ENCODE results near the gene ROBO4. TPM values are rescaled to one million over a fixed set of nuclear protein-coding genes. Genes with fewer than 3 reads are reported as not detected.

The ROBO4 gene
- total and polyA plus RNA-seq, 2 of the 13 experiments (the other 11 are each of a cell fraction or from before 2014, with no cell fraction given), result 0.07 to 1.1 TPM

GRCh38 chr11:124839972-124840621 lies 57.6 kb downstream of the ROBO4 start:
- H2AFZ ChIP-seq (ENCODE audit: low read length), result no peak overlapping the region
- no peaks in the 10 kb centered on the region for H3K36me3 ChIP-seq (replicated peaks in 1 of 2; ENCODE audit: control insufficient read depth in 1 of 2, insufficient read depth in 2 of 2, low read length in 2 of 2)
- H3K9me3 ChIP-seq (ENCODE audit: low read length), result no peaks in the 10 kb centered on the region
- H3K4me1 ChIP-seq (ENCODE audit: insufficient read depth, low read length), result peaks cover 38% of the 10 kb centered on the region
- in situ Hi-C loops (cut with HindIII; ENCODE audit: extremely low pct_ligation_motif_present, low pct_unique_long_range_greater_than_20kb) (loop anchor here (5.0 kb wide), 2 partner anchors 168 to 198 kb away; partner anchors contain the start of genes SIAE and SPA17), intact Hi-C loops (cut with micrococcal nuclease; ENCODE audit: unreplicated experiment) (no loop called here)
- POLR2A ChIA-PET, result no interaction called here
- no peak for FAIRE-seq
- no peaks in the 10 kb centered on the region for H4K20me1 ChIP-seq (ENCODE audit: insufficient read depth, low read length)
- peak overlapping the region; percentile 64 for H3K4me2 ChIP-seq (ENCODE audit: low read depth, low read length)
- no peak for TF ChIP-seq ZNF441 (CRISPR knock-in tag; IDR thresholded peaks at IDR 0.05; ENCODE audit: borderline replicate concordance)
- TF ChIP-seq RARA (CRISPR knock-in tag; IDR thresholded peaks at IDR 0.05), result no peak
- TF ChIP-seq ZNF777 (CRISPR knock-in tag; IDR thresholded peaks at IDR 0.05), result peak; percentile 13; the same call in 1 of the 2 replicates
- no peak for TF ChIP-seq NFYC (CRISPR knock-in tag; IDR thresholded peaks at IDR 0.05)
- TF ChIP-seq RORA (CRISPR knock-in tag; IDR thresholded peaks at IDR 0.05), result no peak
- TF ChIP-seq ZNF451 (CRISPR knock-in tag; IDR thresholded peaks at IDR 0.05), result no peak
- no peak for TF ChIP-seq TOE1 (CRISPR knock-in tag; IDR thresholded peaks at IDR 0.05)
- no peak for TF ChIP-seq ZNF576 (CRISPR knock-in tag; IDR thresholded peaks at IDR 0.05)
- H3K9ac ChIP-seq (ENCODE audit: insufficient read depth, low read depth, low read length), result no peak overlapping the region
- BruUV-seq (replicated peaks), result no TSS peak
- H3K4me3 ChIP-seq (replicated peaks in 1 of 3; ENCODE audit: insufficient read depth in 1 of 3, low read depth in 2 of 3, low read length in 3 of 3), result peak overlapping the region; percentile 30 to 63 (median 35); a peak in 4 of 6 replicates
- H3K79me2 ChIP-seq (ENCODE audit: insufficient read depth, low read length), result no peaks in the 10 kb centered on the region
- H3K27ac ChIP-seq (ENCODE audit: extremely low read length, insufficient read depth, low read length), result no peak overlapping the region
- CTCF ChIA-PET (ENCODE audit: low intra/inter-chr PET ratio, low total read pairs), result no interaction called here
- ATAC-seq, result peak; percentile 13; the same call in 2 of the 3 replicates
- DNase-seq (ENCODE audit: low spot score), result no peak
- peaks cover 19 to 76% of the 10 kb centered on the region in 2 experiments for H3K27me3 ChIP-seq (ENCODE audit: control insufficient read depth in 1 of 2, insufficient read depth in 2 of 2, low read length in 2 of 2)
- WGBS (ENCODE audit: low lambda C conversion rate), result 8% methylated on average over 14 of the region's 20 CpGs

All from HepG2 (cell line).